Thyroid gland (tissue), 4 donors: Measurements from ENCODE around the gene GPBP1. TPM values are rescaled to one million over a fixed set of nuclear protein-coding genes. Genes with fewer than 3 reads are reported as not detected.

Experiments used
- DNase-seq, 2 donors: peaks; one replicate each; pipeline ENCODE4 v3.0.0-alpha.2; 2019
- H3K27ac ChIP-seq, 3 donors: fragments of 200-600 bp; sonication (generic); 1 replicate in 2 of 3; 2 replicates in 1 of 3; pipeline ENCODE4 v1.5.1; 2016 to 2019; ENCODE audit warnings: mild to moderate bottlenecking in 1 of 3, moderate library complexity in 1 of 3
- H3K27me3 ChIP-seq: fragments of 200-600 bp; sonication (generic); one replicate; pipeline ENCODE4 v1.5.1; 2019
- H3K36me3 ChIP-seq, 2 donors: fragments of 200-600 bp; sonication (generic); one replicate each; pipeline ENCODE4 v1.5.1; 2016 to 2019
- H3K4me1 ChIP-seq, 2 donors: fragments of 200-600 bp; sonication (generic); one replicate each; pipeline ENCODE4 v1.5.1; 2017 to 2019
- H3K4me3 ChIP-seq, 3 donors: fragments of 200-600 bp; sonication (generic); replicated peaks in 1 of 3; 1 replicate in 2 of 3; 2 replicates in 1 of 3; pipeline ENCODE4 v1.5.1; 2016; ENCODE audit warnings: mild to moderate bottlenecking in 1 of 3
- H3K9me3 ChIP-seq: fragments of 200-600 bp; sonication (generic); one replicate; pipeline ENCODE4 v1.5.1; 2017
- CTCF ChIP-seq, 6 experiments: fragments of 200-600 bp in 3 of 6; fragments of 450-650 bp in 3 of 6; sonication (generic) in 3 of 6; IDR thresholded peaks; one replicate each; pipeline ENCODE4 v1.5.1; 2016 to 2019; ENCODE audit warnings: antibody characterized with exemption in 6 of 6, mild to moderate bottlenecking in 2 of 6, inconsistent platforms in 1 of 6, moderate library complexity in 1 of 6
- POLR2A ChIP-seq, 2 donors: fragments of 450-650 bp; IDR thresholded peaks; one replicate each; pipeline ENCODE4 v1.6.1; 2017; ENCODE audit warnings: antibody characterized with exemption in 2 of 2, mild to moderate bottlenecking in 2 of 2, moderate library complexity in 1 of 2
- WGBS, 2 donors: methylation state at CpG; one replicate each; pipeline ENCODE4 v1.1.5; 2017; 5-methylcytosine and 5-hydroxymethylcytosine counted together
- intact Hi-C: fragments of 100-400 bp; cut with DNase I; formaldehyde crosslinking; loops from one replicate; pipeline ENCODE4 v1.15.1; 2023
- total RNA-seq, 4 donors: library from RNA; depleted of rRNA; stranded (reverse); fragments of >200 nt; gene quantifications; one replicate each; pipeline ENCODE4 v1.2.3, GENCODE V29; 2016

GPBP1 gene
- total RNA-seq, 4 donors from 2014 or later = 89.4 to 109 (median 99.4) TPM

DNA sequence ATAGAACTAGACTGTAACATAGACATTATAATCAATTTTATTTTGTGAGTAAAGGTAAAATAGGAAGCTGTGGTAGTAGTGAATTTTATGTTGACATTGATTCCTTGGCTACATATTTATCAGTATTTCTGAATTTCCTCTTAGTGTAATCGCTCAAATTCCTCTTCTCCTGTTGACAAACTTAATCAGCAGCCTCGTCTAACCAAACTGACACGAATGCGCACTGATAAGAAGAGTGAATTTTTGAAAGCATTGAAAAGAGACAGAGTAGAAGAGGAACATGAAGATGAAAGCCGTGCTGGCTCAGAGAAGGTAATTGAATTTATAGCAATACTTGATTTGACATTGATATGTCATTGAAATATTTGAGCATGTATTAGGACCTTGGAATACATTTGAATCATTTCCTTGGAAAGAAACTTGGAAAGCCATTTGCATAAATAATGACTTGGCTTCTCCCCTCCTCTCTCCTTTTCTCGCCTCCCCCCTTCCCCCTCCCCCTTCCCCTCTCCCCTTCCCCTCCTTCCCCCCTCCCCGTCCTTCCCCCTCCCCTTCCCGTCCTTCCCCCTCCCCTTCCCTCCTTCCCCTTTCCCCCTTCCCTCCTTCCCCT, 75.5 kb downstream of the GPBP1 start:
- H3K4me1 ChIP-seq = no peaks in the 10 kb centered on the region
- H3K27ac ChIP-seq = no peak overlapping the region
- no peaks in the 10 kb centered on the region for H3K9me3 ChIP-seq
- H3K27me3 ChIP-seq = no peaks in the 10 kb centered on the region
- H3K36me3 ChIP-seq = peaks cover 32 to 35% of the 10 kb centered on the region in 2 donors
- TF ChIP-seq POLR2A (IDR thresholded peaks at IDR 0.05) (no peak), CTCF (IDR thresholded peaks at IDR 0.05) (no peak)
- no peak overlapping the region for H3K4me3 ChIP-seq
- WGBS, 2 donors = 90% methylated on average over 8 of the region's 8 CpGs
- intact Hi-C loops = no loop called here
- DNase-seq = no peak

DNA sequence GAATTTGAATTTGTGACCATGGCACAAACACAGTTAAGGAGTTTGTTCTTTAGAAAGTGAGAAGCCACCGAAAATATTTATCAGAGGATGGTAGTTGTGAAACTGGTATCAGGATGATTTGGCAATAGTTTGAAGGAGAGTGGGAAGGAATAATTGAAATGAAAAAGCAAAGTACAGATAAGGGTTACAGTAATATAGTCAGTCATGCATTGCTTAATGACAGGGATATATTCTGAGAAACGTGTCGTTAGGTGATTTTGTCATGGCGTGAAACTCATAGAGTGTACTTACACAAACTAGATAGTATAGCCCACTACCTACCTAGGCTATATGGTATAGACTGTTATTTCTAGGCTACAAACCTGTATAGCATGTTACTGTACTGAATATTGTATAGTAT, 84.2 kb downstream of the GPBP1 start:
- no peaks in the 10 kb centered on the region for H3K9me3 ChIP-seq
- H3K36me3 ChIP-seq = peaks cover 8 to 13% of the 10 kb centered on the region in 2 donors
- no peaks in the 10 kb centered on the region for H3K27me3 ChIP-seq
- WGBS, 2 donors = 86 to 88% methylated on average over 4 of the region's 4 CpGs
- TF ChIP-seq CTCF (IDR thresholded peaks at IDR 0.05) = no peak
- TF ChIP-seq POLR2A (IDR thresholded peaks at IDR 0.05) = no peak
- H3K27ac ChIP-seq = no peak overlapping the region
- H3K4me3 ChIP-seq = no peak overlapping the region
- no peak for DNase-seq
- H3K4me1 ChIP-seq = no peaks in the 10 kb centered on the region
- intact Hi-C loops = no loop called here

DNA sequence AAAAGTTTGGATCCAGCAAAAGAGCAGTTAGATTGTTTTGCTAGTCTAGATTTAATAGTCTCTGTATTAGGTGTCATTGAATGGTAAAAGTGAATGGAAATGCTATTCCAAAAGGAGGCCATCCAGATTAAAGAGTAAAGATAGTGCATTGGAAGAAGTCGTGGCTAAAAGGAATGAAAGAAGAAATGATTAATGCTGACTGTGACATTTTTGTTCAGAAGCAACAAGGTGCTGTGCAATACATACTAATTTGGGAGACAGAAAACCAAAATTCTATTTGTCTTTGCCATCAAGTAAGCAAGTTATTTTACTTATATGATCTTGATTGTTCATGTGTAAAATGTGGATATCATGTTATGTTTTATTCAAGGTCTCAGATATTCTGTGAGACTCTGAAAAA, 85.1 kb downstream of the GPBP1 start:
- H3K36me3 ChIP-seq = peaks cover 4 to 17% of the 10 kb centered on the region in 2 donors
- no peak for DNase-seq
- intact Hi-C loops = no loop called here
- no peak overlapping the region for H3K27ac ChIP-seq
- TF ChIP-seq POLR2A (IDR thresholded peaks at IDR 0.05) = no peak
- no peak for TF ChIP-seq CTCF (IDR thresholded peaks at IDR 0.05)
- H3K4me1 ChIP-seq = no peaks in the 10 kb centered on the region
- no peaks in the 10 kb centered on the region for H3K27me3 ChIP-seq
- H3K9me3 ChIP-seq = no peaks in the 10 kb centered on the region
- 82 to 90% methylated on average over 1 of the region's 1 CpG for WGBS, 2 donors
- no peak overlapping the region for H3K4me3 ChIP-seq

DNA sequence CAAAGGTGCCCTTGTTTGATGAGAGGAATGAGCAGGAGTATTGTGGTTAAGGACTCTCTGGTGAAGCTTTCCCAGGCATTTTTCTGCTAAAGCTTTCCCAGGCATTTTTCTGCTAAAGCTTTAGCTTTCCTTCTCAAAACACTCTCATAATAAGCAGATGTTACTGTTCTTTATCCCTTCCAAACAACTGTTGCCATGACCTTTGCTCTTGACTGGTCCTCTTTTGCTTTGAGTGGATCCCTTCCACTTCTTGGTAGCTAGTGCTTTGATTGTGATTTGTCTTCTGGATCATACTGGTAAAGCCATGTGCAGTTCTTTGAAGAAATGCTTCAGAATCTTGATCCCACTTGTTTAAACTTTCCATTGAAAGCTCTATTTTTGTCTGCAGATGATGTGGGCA, 85.8 kb downstream of the GPBP1 start:
- no peak overlapping the region for H3K4me3 ChIP-seq
- DNase-seq = no peak
- intact Hi-C loops = no loop called here
- no peaks in the 10 kb centered on the region for H3K4me1 ChIP-seq
- H3K27me3 ChIP-seq = no peaks in the 10 kb centered on the region
- H3K36me3 ChIP-seq = peaks cover 0 to 19% of the 10 kb centered on the region in 2 donors
- TF ChIP-seq CTCF (IDR thresholded peaks at IDR 0.05) = no peak
- no peak for TF ChIP-seq POLR2A (IDR thresholded peaks at IDR 0.05)
- H3K27ac ChIP-seq = no peak overlapping the region
- no peaks in the 10 kb centered on the region for H3K9me3 ChIP-seq

- WGBS, 2 donors = 90 to 96% methylated on average over 3 of the region's 3 CpGs
- Histone ChIP-seq H3K9me3 (no peaks in the 10 kb centered on the region), H3K27ac (no peak overlapping the region), H3K4me1 (no peaks in the 10 kb centered on the region), H3K36me3 (peaks cover 0 to 19% of the 10 kb centered on the region in 2 donors), H3K4me3 (no peak overlapping the region), H3K27me3 (no peaks in the 10 kb centered on the region)
- intact Hi-C loops = no loop called here
- DNase-seq = no peak
- TF ChIP-seq CTCF (IDR thresholded peaks at IDR 0.05) (no peak), POLR2A (IDR thresholded peaks at IDR 0.05) (no peak)
Observed at GRCh38 chr5:57262541-57262940, 88.7 kb downstream of the GPBP1 start.
